NCI-H524 (cell line): Measurements from ENCODE around the gene EPB41.
"Not testable (repeated sequence)": the region's sequence is repeated elsewhere in the genome, so short reads cannot be mapped to it uniquely, and the experiment has no call there.

ENCODE experiments used
- DNase-seq, 2 experiments: peaks; one replicate each; lab custom pipeline; 2025; lab: John Stamatoyannopoulos, UW

The EPB41 gene

GRCh38 chr1:29052100-29052499 is 137.7 kb downstream of the EPB41 start:
- DNase-seq: no peak

- DNase-seq: peak in 1 of 2 experiments; percentile 12
Observed at GRCh38 chr1:29052941-29053340, 138.6 kb downstream of the EPB41 start.

GRCh38 chr1:29055160-29055559 is 140.8 kb downstream of the EPB41 start:
- DNase-seq: no peak

DNA sequence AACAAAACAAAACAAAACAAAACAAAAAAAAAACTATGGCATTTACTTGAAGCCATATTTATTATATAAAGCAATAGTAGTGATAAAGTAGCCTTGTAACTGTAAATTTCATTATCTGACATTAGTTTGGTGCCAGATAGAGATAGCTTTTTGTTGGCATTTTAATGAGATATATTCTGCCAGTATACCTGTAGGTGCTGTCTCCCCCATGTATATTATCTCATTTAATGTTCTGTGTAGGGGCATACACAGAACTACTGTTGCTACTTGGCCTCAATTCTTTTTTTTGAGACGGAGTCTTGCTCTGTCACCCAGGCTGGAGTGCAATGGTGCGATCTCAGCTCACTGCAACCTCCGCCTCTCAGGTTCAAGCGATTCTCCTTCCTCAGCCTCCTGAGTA is 141.9 kb downstream of the EPB41 start:
- DNase-seq: no peak

DNA sequence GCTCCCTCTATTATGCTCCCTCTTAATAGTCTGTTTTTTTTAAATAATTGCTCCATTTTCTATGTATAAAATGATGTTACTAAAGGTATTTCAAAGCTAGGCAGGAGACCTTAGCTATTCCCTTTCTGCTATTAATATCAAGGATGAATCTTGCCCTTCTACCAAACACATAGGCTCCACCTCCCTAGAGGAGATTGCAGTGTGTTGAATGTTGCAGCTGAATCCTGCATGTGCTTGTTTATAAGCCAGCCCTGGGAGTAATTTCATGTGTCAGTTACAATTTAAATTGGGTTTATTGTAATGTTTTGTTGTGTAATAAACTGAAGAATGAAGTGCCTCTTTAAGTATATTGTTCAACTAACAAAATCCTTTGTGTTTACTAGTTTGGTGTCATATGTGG is 143.3 kb downstream of the EPB41 start:
- DNase-seq: no peak

DNA sequence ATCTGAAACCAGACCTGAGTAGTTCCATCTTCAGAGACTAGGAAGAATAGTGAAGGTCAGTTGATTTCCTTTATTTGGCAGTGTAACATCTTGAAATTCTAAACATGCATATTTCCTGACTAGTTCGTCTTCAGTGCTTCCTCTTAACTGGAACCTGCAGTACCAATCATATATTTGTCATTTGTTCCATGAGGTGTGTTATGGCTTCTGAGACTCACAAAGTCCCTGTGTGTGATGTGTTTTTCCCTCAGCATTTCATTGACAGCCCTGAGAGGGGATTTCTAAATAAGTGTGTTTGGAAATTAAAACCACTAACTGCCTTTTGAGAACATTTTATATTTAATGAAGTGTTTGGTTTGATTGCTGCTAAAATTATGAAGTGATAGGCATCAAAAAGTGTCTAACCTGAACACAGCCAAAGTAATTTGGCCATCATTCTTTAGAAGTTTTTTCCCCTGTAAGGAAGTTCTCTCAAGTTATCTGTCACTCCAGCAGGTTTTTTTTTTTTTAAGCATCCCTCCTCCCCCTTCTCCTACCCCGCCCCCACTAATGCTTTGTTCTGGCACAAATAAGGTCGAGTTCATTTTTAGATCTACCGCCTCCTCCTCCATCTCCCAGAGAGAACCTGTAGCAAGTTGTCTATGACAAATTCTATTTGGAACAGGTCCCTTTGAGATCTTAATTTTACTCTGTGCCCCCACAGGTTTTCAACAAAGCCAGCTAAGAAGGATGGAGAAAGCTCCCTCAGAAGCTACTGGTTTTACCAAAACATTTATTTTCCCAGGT is 148.0 kb downstream of the EPB41 start:
- DNase-seq: no peak

GRCh38 chr1:29064064-29064463 is 149.7 kb downstream of the EPB41 start:
- DNase-seq: no peak

DNA sequence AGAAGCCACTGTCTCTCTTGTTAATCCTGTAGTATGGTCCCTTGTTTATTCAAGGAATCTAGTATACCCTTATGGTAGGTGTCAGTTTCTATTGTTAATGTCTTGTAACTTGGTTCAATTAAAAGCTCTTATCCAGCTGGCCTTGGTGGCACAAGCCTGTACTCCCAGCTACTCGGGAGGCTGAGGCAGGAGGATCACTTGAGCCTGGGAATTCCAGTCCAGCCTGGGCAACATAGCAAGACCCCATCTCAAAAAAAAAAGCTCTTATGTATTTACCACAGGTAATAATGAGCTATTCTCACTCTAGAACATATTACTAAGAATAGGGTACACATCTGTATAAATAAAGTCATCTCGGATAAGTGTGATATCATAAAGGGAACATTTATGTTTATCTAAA is 162.8 kb downstream of the EPB41 start:
- no peak for DNase-seq

- not testable (repeated sequence) for DNase-seq
Observed at GRCh38 chr1:29079916-29080629, 165.7 kb downstream of the EPB41 start.

DNA sequence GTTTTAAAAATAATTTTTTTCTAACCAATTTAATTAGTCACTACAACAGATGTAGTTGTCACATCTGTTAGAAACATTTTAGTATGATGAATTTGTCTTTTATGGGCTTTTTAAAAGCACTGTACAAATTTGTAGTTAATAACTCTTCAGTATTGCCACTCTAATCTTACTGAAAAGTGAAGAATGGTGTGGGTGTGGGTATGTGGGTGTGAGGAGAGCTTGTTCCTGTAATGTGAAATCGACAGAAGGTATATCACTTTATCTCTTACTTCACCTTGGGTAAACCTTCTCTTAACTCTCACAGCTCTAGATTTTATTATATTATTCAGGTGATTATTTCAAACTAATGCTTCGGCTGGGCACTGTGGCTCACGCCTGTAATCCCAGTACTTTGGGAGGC is 166.8 kb downstream of the EPB41 start:
- DNase-seq: no peak

DNA sequence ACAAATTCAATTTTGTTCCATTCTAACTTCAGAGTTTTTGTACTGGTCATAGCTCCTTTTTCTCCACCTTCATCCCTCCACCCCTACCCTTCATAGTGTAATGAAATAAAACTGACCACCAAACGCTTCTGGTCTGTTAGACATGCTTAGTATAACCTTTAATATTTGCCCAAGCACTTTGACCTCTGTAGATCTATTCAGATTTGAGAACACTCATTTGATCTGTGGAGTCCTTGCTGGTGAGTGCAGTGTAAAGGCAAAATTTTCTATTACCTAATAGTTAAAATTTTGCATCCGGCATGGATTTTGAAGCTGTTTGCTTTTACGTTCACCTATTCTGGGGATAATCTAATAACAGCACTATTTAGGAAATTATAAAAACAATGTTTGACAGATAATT is 168.2 kb downstream of the EPB41 start:
- DNase-seq: no peak

GRCh38 chr1:29083317-29084195 is 169.2 kb downstream of the EPB41 start:
- peak; percentile 12 to 44 for DNase-seq

- no peak for DNase-seq
Observed at GRCh38 chr1:29084196-29084521, 169.8 kb downstream of the EPB41 start.

GRCh38 chr1:29090937-29091618 is 176.7 kb downstream of the EPB41 start:
- DNase-seq: no peak

- DNase-seq: not testable (repeated sequence)
Observed at GRCh38 chr1:29092704-29093103, 178.3 kb downstream of the EPB41 start.

DNA sequence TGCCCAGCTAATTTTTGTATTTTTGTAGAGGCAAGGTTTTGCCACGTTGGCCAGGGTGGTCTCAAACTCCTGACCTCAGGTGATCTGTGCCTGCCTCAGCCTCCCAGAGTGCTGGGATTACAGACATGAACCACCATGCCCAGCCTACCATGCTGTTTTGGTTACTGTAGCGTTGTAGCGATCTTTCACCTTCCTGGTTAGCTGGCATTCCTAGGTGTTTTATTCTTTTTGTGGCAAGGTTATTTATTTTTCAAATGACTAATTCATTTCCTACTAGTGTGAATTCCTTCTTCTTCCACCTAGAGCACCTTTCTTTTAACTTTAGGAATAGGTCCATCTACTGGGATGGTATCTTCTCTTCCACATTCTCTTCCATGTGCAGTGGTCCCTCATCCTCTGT is 180.1 kb downstream of the EPB41 start:
- no peak for DNase-seq

GRCh38 chr1:29094954-29095353 is 180.6 kb downstream of the EPB41 start:
- no peak for DNase-seq

DNA sequence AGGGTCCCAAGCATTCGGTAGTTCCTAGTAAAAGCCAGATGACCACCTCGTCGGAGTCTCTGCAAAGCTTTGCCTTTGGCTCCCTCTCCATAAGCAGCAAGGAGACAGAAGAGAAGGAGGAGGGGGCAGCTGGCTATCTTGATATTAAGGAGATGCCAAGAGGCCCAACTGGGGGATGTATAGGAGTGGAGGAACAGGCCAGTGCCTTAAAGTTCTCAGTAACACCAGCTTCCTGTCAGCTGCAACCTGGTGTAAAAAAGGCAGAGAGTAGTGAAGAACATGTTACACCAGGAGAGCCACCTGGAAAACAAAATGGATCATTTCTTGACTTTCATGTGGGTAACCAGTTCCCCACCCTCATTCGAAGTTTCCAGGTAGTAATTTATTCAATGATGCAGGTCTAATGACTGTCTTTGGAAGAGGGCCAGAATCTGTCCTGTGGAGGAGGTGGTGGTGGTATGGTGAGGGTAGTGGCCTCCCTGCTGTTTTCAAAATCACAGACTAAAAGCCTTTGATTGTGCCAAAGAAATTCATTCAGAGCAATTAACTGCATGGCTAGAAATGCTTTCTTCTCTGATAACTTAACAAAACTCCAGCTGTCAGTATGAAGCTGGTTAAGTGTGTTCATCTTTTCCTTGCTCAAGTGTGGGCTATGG is 182.0 kb downstream of the EPB41 start:
- DNase-seq: peak; percentile 19 to 29

GRCh38 chr1:29099286-29099685 is 184.9 kb downstream of the EPB41 start:
- no peak for DNase-seq

DNA sequence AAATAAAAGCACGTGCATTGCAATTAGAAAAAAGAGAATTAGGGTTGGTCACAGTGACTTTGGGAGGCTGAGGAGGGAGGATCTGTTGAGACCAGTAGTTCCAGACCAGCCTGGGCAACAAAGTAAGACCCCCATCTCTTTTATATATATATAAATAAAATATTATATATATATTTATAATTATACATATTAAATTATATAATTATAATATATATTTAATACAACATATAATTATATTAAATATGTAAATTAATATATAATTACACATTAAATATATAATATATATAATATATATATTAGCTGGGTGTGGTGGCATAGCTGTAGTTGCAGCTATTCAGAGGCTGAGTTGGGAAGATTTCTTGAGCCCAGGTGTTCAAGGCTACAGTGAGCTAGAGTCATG is 186.1 kb downstream of the EPB41 start:
- DNase-seq: no peak

GRCh38 chr1:29105822-29106221 is 191.5 kb downstream of the EPB41 start:
- DNase-seq: no peak

GRCh38 chr1:29108041-29108440 is 193.7 kb downstream of the EPB41 start:
- not testable (repeated sequence) for DNase-seq
